ENCODE measurements around the gene DAAM2.

DAAM2 gene

DNA sequence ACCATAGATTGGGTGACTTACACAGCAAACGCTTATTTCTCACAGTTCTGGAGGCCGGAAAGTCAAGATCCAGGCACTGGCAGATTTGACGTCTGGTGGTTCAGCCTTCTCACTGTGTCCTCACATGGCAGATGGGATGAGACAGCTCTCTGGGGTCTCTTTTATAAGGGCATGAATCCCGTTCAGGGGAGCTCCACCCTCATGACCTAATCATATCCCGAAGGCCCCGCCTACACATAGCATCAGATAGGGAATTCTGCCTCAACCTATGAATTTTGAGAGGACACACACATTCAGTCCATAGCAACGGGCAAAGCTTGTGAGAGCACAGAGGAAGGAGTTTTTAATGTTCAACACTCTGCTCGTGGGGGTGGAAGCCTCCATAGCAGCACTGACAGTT lies 27.5 kb downstream of the DAAM2 start:
- H3K4me2 ChIP-seq: peak overlapping the region in 1 of 11 experiments; percentile 12; a peak in 1 of 22 replicates
- peaks cover 3 to 30% (median 12%) of the 10 kb centered on the region in 10 experiments; a peak in 17 of 20 replicates for H3K4me1 ChIP-seq
- H3K27ac ChIP-seq: no peak overlapping the region
- no peaks in the 10 kb centered on the region for H3K36me3 ChIP-seq
- H3K9me3 ChIP-seq (replicated peaks in 1 of 11): no peaks in the 10 kb centered on the region
- no peaks in the 10 kb centered on the region for H4K20me1 ChIP-seq
- no peak overlapping the region for H3K4me3 ChIP-seq
- no peak for TF ChIP-seq Cebpa-rat (IDR thresholded peaks at IDR 0.05)
- no peaks in the 10 kb centered on the region for H3K27me3 ChIP-seq
- H3K9ac ChIP-seq: no peak overlapping the region

- Histone ChIP-seq H4K20me1 (no peaks in the 10 kb centered on the region), H3K9ac (no peak overlapping the region), H3K4me1 (peaks cover 0 to 30% (median 11%) of the 10 kb centered on the region in 10 experiments; a peak in 17 of 20 replicates), H3K9me3 (replicated peaks in 1 of 11) (no peaks in the 10 kb centered on the region), H3K27ac (no peak overlapping the region), H3K36me3 (no peaks in the 10 kb centered on the region), H3K27me3 (no peaks in the 10 kb centered on the region), H3K4me2 (no peak overlapping the region), H3K4me3 (no peak overlapping the region)
- no peak for TF ChIP-seq Cebpa-rat (IDR thresholded peaks at IDR 0.05)
These were observed 28.4 kb downstream of the DAAM2 start for GRCh38 chr6:39820553-39820952.

GRCh38 chr6:39821046-39821740 lies 29.0 kb downstream of the DAAM2 start:
- Histone ChIP-seq H3K9ac (no peak overlapping the region), H3K9me3 (replicated peaks in 1 of 11) (no peaks in the 10 kb centered on the region), H3K4me3 (no peak overlapping the region), H3K27ac (no peak overlapping the region), H3K36me3 (no peaks in the 10 kb centered on the region), H4K20me1 (no peaks in the 10 kb centered on the region), H3K4me1 (peaks cover 0 to 30% (median 11%) of the 10 kb centered on the region in 10 experiments; a peak in 17 of 20 replicates), H3K4me2 (no peak overlapping the region), H3K27me3 (no peaks in the 10 kb centered on the region)
- no peak for TF ChIP-seq Cebpa-rat (IDR thresholded peaks at IDR 0.05)

DNA sequence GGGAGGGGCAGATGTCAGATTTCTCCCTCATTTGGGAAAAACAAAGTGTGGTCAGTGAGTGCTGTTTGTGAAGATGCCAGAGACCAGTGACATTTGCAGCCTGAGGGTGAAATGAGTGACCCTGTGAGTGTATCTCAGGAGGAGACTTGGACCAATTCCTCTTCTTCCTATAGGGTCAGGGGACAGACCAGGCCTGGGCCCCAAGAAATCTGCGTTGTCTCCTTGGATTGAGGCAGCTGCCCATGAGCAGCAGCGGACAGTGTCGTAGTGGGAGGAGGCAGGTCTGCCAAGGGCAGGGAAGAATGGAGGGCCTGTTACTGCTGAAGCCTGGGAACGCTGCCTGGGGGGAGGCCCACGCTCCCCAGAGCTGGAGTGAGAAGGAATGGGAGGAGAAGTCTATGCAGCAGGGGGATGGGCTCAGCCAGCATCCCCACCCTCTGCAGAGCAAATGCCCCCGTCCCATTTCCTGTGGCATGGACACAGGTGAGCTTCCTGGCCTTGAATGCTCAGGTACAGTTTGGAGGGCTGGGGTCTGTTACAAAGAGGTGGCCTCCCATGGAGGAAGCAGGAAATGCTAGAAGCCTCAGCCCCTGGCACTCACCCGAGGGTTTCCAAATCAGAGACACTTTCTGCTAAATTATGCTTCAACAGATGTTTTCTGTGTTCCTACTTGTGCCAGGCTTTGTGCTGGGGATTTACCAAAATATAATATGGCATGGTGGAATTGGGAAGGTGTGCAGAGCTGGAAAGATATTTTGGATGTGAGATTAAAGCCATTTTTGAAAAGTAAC lies 29.8 kb downstream of the DAAM2 start:
- H3K9ac ChIP-seq: no peak overlapping the region
- H3K9me3 ChIP-seq (replicated peaks in 1 of 11): no peaks in the 10 kb centered on the region
- H3K4me2 ChIP-seq: no peak overlapping the region
- H4K20me1 ChIP-seq: no peaks in the 10 kb centered on the region
- H3K36me3 ChIP-seq: no peaks in the 10 kb centered on the region
- peaks cover 0 to 30% (median 11%) of the 10 kb centered on the region in 10 experiments; a peak in 17 of 20 replicates for H3K4me1 ChIP-seq
- H3K27me3 ChIP-seq: no peaks in the 10 kb centered on the region
- no peak for TF ChIP-seq Cebpa-rat (IDR thresholded peaks at IDR 0.05)
- no peak overlapping the region for H3K4me3 ChIP-seq
- no peak overlapping the region for H3K27ac ChIP-seq

DNA sequence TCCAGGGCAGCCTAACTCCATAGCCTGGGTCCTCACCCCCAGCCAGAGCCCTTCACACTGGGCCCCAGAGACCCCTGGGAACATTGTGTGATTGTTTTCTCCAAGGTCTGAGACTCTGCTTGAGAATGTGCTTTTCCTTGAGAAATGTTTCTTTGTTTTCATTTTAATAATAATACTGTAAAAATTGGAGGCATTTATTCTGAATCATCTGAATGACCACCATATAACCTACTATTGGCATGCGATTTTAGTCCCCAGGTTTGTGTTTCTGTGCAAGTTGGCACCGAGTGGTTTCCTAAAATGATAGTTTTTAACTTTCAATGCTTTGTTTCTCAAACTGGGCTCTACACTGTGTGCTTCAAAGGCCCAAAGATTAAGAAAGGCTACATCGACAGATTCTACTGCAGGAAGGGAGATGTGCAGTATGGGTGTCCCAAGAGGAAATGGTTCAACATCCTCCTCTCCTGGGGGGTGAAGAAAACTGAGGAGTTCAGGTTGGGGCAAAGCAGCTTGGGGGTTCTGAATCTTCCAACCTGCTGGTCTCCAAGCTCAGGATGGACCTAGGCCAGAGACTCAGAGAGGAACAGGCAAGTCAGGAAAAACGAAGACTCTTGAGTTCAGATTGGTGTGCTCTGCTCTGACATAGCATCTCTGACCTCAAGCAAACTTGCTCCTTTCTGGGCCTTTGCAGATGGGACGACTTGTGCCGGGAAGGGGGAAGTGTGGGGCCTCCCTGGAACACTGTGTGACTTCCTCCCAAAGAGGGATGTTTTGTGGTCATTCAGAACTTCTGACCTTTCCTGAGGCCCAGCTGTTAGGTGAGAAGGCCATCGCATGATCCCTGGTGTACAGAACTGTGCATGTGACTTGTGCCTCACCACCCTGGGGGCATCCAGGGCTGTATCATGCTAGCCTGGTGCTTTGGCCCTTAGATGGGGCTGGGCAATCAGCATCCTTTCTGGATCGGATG lies 31.0 kb downstream of the DAAM2 start:
- no peaks in the 10 kb centered on the region for H3K9me3 ChIP-seq (replicated peaks in 1 of 11)
- H3K4me2 ChIP-seq: peak overlapping the region; percentile 3 to 64 (median 46); a peak in 16 of 22 replicates
- H4K20me1 ChIP-seq: no peaks in the 10 kb centered on the region
- H3K36me3 ChIP-seq: no peaks in the 10 kb centered on the region
- peaks cover 0 to 30% (median 11%) of the 10 kb centered on the region in 10 experiments; a peak in 17 of 20 replicates for H3K4me1 ChIP-seq
- no peaks in the 10 kb centered on the region for H3K27me3 ChIP-seq
- H3K27ac ChIP-seq: no peak overlapping the region
- H3K4me3 ChIP-seq: no peak overlapping the region
- no peak for TF ChIP-seq Cebpa-rat (IDR thresholded peaks at IDR 0.05)
- no peak overlapping the region for H3K9ac ChIP-seq

DNA sequence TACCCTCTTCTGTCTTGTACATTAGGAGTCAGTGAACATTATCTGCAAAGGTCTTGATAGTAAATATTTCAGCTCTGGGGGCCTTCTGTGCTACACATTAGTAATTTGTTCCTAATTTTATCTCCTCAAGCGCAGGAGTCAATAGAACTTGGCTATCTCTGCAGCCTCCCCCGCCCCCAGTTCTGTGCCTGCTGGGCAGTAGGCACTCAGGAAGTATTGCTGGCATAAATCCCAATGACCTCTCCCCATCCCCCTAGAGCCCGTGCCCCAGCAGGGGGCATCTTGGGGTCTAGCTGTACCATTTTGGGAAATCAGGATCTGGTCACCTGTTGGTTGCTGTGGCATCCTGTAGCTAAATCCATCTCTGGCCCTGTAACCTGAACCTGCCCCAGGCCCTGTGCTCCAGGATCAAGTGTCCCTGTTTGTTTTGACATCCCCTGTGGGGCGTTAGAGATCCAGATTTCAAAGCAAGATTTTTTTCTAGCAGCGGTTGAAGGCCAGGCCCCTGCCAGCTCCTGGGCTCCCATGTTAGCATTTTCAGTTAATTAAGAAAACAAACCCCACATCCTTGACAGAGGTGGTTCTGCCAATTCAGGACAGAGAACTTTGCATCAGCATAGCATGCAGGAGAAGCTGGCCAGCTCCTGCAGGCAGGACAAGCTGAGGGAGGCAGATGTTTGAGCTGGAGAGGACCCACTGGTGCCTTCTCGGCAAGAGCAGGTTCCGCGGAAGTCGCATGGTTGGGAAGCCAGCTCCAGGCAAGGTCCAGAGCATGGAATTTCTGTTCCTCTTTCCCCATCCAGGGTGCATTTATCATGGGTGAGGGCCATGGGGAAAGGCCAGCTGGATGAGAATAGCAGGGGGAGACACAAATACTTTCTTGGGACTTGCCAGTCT lies 32.1 kb downstream of the DAAM2 start:
- TF ChIP-seq Cebpa-rat (IDR thresholded peaks at IDR 0.05): no peak
- Histone ChIP-seq H3K4me2 (peak overlapping the region in 2 of 11 experiments; percentile 58 to 60; a peak in 1 of 22 replicates), H3K4me1 (peaks cover 0 to 26% (median 11%) of the 10 kb centered on the region in 10 experiments; a peak in 17 of 20 replicates), H3K27ac (no peak overlapping the region), H3K27me3 (no peaks in the 10 kb centered on the region), H3K9ac (no peak overlapping the region), H3K36me3 (no peaks in the 10 kb centered on the region), H3K4me3 (no peak overlapping the region), H4K20me1 (no peaks in the 10 kb centered on the region), H3K9me3 (replicated peaks in 1 of 11) (no peaks in the 10 kb centered on the region)

GRCh38 chr6:39829331-39829730 lies 37.2 kb downstream of the DAAM2 start:
- Histone ChIP-seq H3K9ac (no peak overlapping the region), H3K9me3 (replicated peaks in 1 of 11) (no peaks in the 10 kb centered on the region), H3K4me2 (no peak overlapping the region), H3K4me3 (no peak overlapping the region), H3K27me3 (no peaks in the 10 kb centered on the region), H3K4me1 (peaks cover 0 to 7% (median 0%) of the 10 kb centered on the region in 10 experiments; a peak in 4 of 20 replicates), H4K20me1 (no peaks in the 10 kb centered on the region), H3K27ac (no peak overlapping the region), H3K36me3 (no peaks in the 10 kb centered on the region)
- no peak for TF ChIP-seq Cebpa-rat (IDR thresholded peaks at IDR 0.05)

DNA sequence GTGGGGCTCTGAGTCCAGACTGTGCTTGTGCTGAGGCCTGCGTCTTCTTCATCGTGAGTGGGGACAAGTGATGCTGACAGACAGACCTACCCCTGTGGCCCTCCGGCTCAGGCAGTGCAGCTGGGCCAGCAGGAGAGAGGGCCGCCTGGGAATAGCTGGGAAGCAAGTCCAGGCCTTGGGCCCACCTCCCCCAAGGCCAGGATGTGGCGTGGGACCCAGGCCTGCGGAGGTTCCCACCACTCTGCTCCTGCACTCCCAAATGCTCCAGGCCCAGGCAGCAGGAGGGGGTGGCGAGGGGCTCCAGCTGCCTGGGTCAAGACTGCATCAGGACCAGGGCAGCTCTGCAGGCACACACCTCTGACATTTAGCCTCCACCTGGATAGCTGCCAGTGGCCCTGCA lies 38.3 kb downstream of the DAAM2 start:
- H3K4me3 ChIP-seq: no peak overlapping the region
- no peak overlapping the region for H3K4me2 ChIP-seq
- TF ChIP-seq Cebpa-rat (IDR thresholded peaks at IDR 0.05): no peak

More for the DNA sequence above, 38.3 kb downstream of the DAAM2 start:
- Histone ChIP-seq H3K36me3 (no peaks in the 10 kb centered on the region), H3K4me1 (peaks cover 0 to 7% (median 0%) of the 10 kb centered on the region in 10 experiments; a peak in 3 of 20 replicates), H4K20me1 (no peaks in the 10 kb centered on the region), H3K9ac (no peak overlapping the region), H3K27me3 (no peaks in the 10 kb centered on the region), H3K9me3 (replicated peaks in 1 of 11) (no peaks in the 10 kb centered on the region), H3K27ac (no peak overlapping the region)

Measured in BLaER1 treated with 17β-estradiol and CSF1 and Interleukin-3, amounts not matched to agents 10 nM and 100 nM (cell line).